Endodermal cell (in vitro differentiated cells): Measurements from ENCODE around the gene TDRD7. TPM values are rescaled to one million over a fixed set of nuclear protein-coding genes. Genes with fewer than 3 reads are reported as not detected.

Source experiments
- DNase-seq: peaks from one replicate; pipeline ENCODE4 v3.0.0-alpha.2; 2017
- H3K27ac ChIP-seq: 2 replicates; pipeline ENCODE4 v1.5.1; 2013; ENCODE audit warnings: mild to moderate bottlenecking, low read depth, low read length, moderate library complexity
- H3K27me3 ChIP-seq: 2 replicates; pipeline ENCODE4 v1.6.1; 2013; ENCODE audit warnings: mild to moderate bottlenecking, low read length, moderate library complexity; ENCODE audit not compliant: insufficient read depth, control insufficient read depth, poor library complexity, severe bottlenecking
- H3K36me3 ChIP-seq: 2 replicates; pipeline ENCODE4 v1.7.0; 2013; ENCODE audit warnings: mild to moderate bottlenecking, low read length, moderate library complexity; ENCODE audit not compliant: control insufficient read depth, insufficient read depth
- H3K4me1 ChIP-seq: one replicate; pipeline ENCODE4 v1.7.0; 2013; ENCODE audit warnings: low read length; ENCODE audit not compliant: control insufficient read depth, insufficient read depth
- H3K4me3 ChIP-seq: 2 replicates; pipeline ENCODE4 v1.5.1; 2013; ENCODE audit warnings: mild to moderate bottlenecking, low read length, moderate library complexity
- H3K9ac ChIP-seq: 2 replicates; pipeline ENCODE4 v1.6.1; 2013; ENCODE audit warnings: mild to moderate bottlenecking, low read length, moderate library complexity; ENCODE audit not compliant: poor library complexity, severe bottlenecking; ENCODE audit errors: extremely low read depth
- H3K9me3 ChIP-seq: 2 replicates; pipeline ENCODE4 v1.6.1; 2013; ENCODE audit warnings: mild to moderate bottlenecking, low read length, moderate library complexity; ENCODE audit not compliant: control insufficient read depth
- H3K27ac Mint-ChIP-seq: 2 replicates; pipeline ENCODE4 v1.8.0; 2020; ENCODE audit warnings: mixed read lengths
- H3K27me3 Mint-ChIP-seq: 2 replicates; pipeline ENCODE4 v1.8.0; 2021; ENCODE audit warnings: mild to moderate bottlenecking, mixed read lengths; ENCODE audit not compliant: insufficient read depth
- H3K36me3 Mint-ChIP-seq: 2 replicates; pipeline ENCODE4 v1.8.0; 2020; ENCODE audit warnings: low read depth, mixed read lengths
- H3K4me1 Mint-ChIP-seq: 2 replicates; pipeline ENCODE4 v1.8.0; 2020; ENCODE audit warnings: mixed read lengths
- H3K4me3 Mint-ChIP-seq: 2 replicates; pipeline ENCODE4 v1.8.0; 2020; ENCODE audit warnings: mild to moderate bottlenecking, moderate library complexity, mixed read lengths
- H3K9me3 Mint-ChIP-seq: 2 replicates; pipeline ENCODE4 v1.8.0; 2020; ENCODE audit warnings: mild to moderate bottlenecking, mixed read lengths
- CTCF ChIP-seq: fragments of 200-600 bp; sonication (generic); conservative IDR thresholded peaks from 2 replicates; pipeline ENCODE4 v1.5.0; 2021; ENCODE audit warnings: antibody characterized with exemption, mild to moderate bottlenecking
- WGBS, 2 experiments: methylation state at CpG; one replicate each; pipeline versions ENCODE4 v1.1.5 to v1.1.7; 2013; ENCODE audit warnings: missing lambda C conversion rate in 2 of 2, mixed read lengths in 1 of 2; ENCODE audit not compliant: insufficient coverage in 1 of 2, insufficient read length in 1 of 2; 5-methylcytosine and 5-hydroxymethylcytosine counted together
- total RNA-seq, 2 donors: library from RNA; stranded (reverse); fragmentation: NEBNext Ultra II Directional in 1 of 2; extraction: Animal tissue kit (Norgen Biotek cat#: 25700) in 1 of 2; gene quantifications; 2 replicates in 1 of 2; 3 replicates in 1 of 2; pipeline ENCODE4 v1.2.1, GENCODE V29; 2021

The TDRD7 gene
- total RNA-seq, 2 donors from 2014 or later: 25.9 to 31.9 TPM

GRCh38 chr9:97430316-97431043 is 18.6 kb downstream of the TDRD7 start:
- no peaks in the 10 kb centered on the region for H3K27me3 Mint-ChIP-seq
- 93 to 94% methylated on average over 4 to 7 of the region's 7 CpGs for WGBS, 2 experiments
- H3K4me3 Mint-ChIP-seq: no peak overlapping the region
- H3K4me1 Mint-ChIP-seq: no peaks in the 10 kb centered on the region
- DNase-seq: no peak
- TF ChIP-seq CTCF: no peak
- H3K9me3 Mint-ChIP-seq: no peaks in the 10 kb centered on the region
- Histone ChIP-seq H3K9ac (no peak overlapping the region), H3K36me3 (peaks cover 74% of the 10 kb centered on the region), H3K4me3 (no peak overlapping the region), H3K27ac (no peak overlapping the region), H3K27me3 (no peaks in the 10 kb centered on the region), H3K4me1 (peaks cover 4% of the 10 kb centered on the region), H3K9me3 (no peaks in the 10 kb centered on the region)
- no peak overlapping the region for H3K27ac Mint-ChIP-seq
- H3K36me3 Mint-ChIP-seq: peaks cover 43% of the 10 kb centered on the region

- Histone ChIP-seq H3K4me3 (no peak overlapping the region), H3K4me1 (peaks cover 6% of the 10 kb centered on the region), H3K36me3 (peaks cover 74% of the 10 kb centered on the region), H3K9ac (no peak overlapping the region), H3K9me3 (no peaks in the 10 kb centered on the region), H3K27ac (no peak overlapping the region), H3K27me3 (no peaks in the 10 kb centered on the region)
- no peak for DNase-seq
- no peak for TF ChIP-seq CTCF
- Mint-ChIP-seq H3K9me3 (no peaks in the 10 kb centered on the region), H3K4me3 (no peak overlapping the region), H3K4me1 (peaks cover 3% of the 10 kb centered on the region), H3K27ac (no peak overlapping the region), H3K36me3 (peaks cover 43% of the 10 kb centered on the region), H3K27me3 (no peaks in the 10 kb centered on the region)
- 97 to 100% methylated on average over 2 to 3 of the region's 3 CpGs for WGBS, 2 experiments
Observed at GRCh38 chr9:97431044-97431441, 19.1 kb downstream of the TDRD7 start.

GRCh38 chr9:97431549-97432143 is 19.8 kb downstream of the TDRD7 start:
- no peak for DNase-seq
- TF ChIP-seq CTCF: no peak
- H3K9me3 ChIP-seq: no peaks in the 10 kb centered on the region
- H3K27me3 Mint-ChIP-seq: no peaks in the 10 kb centered on the region
- no peaks in the 10 kb centered on the region for H3K9me3 Mint-ChIP-seq
- no peak overlapping the region for H3K27ac ChIP-seq
- no peak overlapping the region for H3K27ac Mint-ChIP-seq
- no peak overlapping the region for H3K9ac ChIP-seq
- H3K36me3 Mint-ChIP-seq: peaks cover 43% of the 10 kb centered on the region
- H3K27me3 ChIP-seq: no peaks in the 10 kb centered on the region
- no peak overlapping the region for H3K4me3 ChIP-seq
- peaks cover 7% of the 10 kb centered on the region for H3K4me1 Mint-ChIP-seq
- peaks cover 6% of the 10 kb centered on the region for H3K4me1 ChIP-seq
- peaks cover 74% of the 10 kb centered on the region for H3K36me3 ChIP-seq
- 74 to 90% methylated on average over 3 to 5 of the region's 5 CpGs for WGBS, 2 experiments
- H3K4me3 Mint-ChIP-seq: no peak overlapping the region
